ENCODE measurements around the gene PTHLH. TPM values are rescaled to one million over a fixed set of nuclear protein-coding genes. Genes with fewer than 3 reads are reported as not detected.

Gene PTHLH
- total and polyA plus RNA-seq, 10 of the 15 experiments (the other 5 are each of a cell fraction or from before 2014, with no cell fraction given), result 0.08 to 0.12 TPM; not detected in 8

- TF ChIP-seq IRF3 (IDR thresholded peaks at IDR 0.05) (no peak), ZNF687 (IDR thresholded peaks at IDR 0.05) (no peak), EGR1 (IDR thresholded peaks at IDR 0.05; ENCODE audit: borderline replicate concordance in 1 of 2, low read depth in 2 of 2, low read length in 2 of 2) (no peak), RBBP5 (conservative IDR thresholded peaks at IDR 0.05) (no peak), CHD1 (IDR thresholded peaks at IDR 0.05; ENCODE audit: low read depth, low read length) (no peak), MLLT1 (IDR thresholded peaks at IDR 0.05) (no peak), BCL11A (IDR thresholded peaks at IDR 0.05; ENCODE audit: low read depth, low read length) (no peak)
These were observed 2.0 kb downstream of the PTHLH start (continued) for GRCh38 chr12:27970401-27971120.

Measured in GM12878 (cell line).